HG03103 (cell line): ENCODE measurements around the gene JAG1.

ENCODE experiments used
- ATAC-seq: cut with Tn5 transposase; IDR thresholded peaks from one replicate; pipeline ENCODE4 v1.9.1; 2021; ENCODE audit warnings: low read depth; ENCODE audit not compliant: unreplicated experiment

JAG1 gene

GRCh38 chr20:10639737-10640556 lies 33.9 kb downstream of the JAG1 start:
- no peak for ATAC-seq

- no peak for ATAC-seq
These were observed 34.6 kb downstream of the JAG1 start for GRCh38 chr20:10639077-10639736.

- no peak for ATAC-seq
These were observed 36.2 kb downstream of the JAG1 start for GRCh38 chr20:10637563-10637962.

- ATAC-seq = no peak
These were observed 36.7 kb downstream of the JAG1 start for GRCh38 chr20:10637031-10637559.

- ATAC-seq = no peak
These were observed 37.4 kb downstream of the JAG1 start for GRCh38 chr20:10636326-10636818.

- ATAC-seq = no peak
These were observed 38.2 kb downstream of the JAG1 start for GRCh38 chr20:10635476-10636208.

- ATAC-seq = no peak
These were observed 39.0 kb downstream of the JAG1 start for GRCh38 chr20:10634683-10635411.

GRCh38 chr20:10634211-10634610 lies 39.6 kb downstream of the JAG1 start:
- ATAC-seq = no peak

GRCh38 chr20:10633718-10634117 lies 40.1 kb downstream of the JAG1 start:
- no peak for ATAC-seq

GRCh38 chr20:10632721-10633509 lies 40.9 kb downstream of the JAG1 start:
- no peak for ATAC-seq

- ATAC-seq = no peak
These were observed 42.7 kb downstream of the JAG1 start for GRCh38 chr20:10631126-10631525.

GRCh38 chr20:10629946-10630650 lies 43.7 kb downstream of the JAG1 start:
- no peak for ATAC-seq

- ATAC-seq = no peak
These were observed 46.9 kb downstream of the JAG1 start for GRCh38 chr20:10626896-10627295.

- ATAC-seq = no peak
These were observed 48.2 kb downstream of the JAG1 start for GRCh38 chr20:10625641-10626040.

- ATAC-seq = no peak
These were observed 51.0 kb downstream of the JAG1 start for GRCh38 chr20:10622657-10623418.

- no peak for ATAC-seq
These were observed 52.6 kb downstream of the JAG1 start for GRCh38 chr20:10621149-10621548.

GRCh38 chr20:10619427-10619826 lies 54.4 kb downstream of the JAG1 start:
- ATAC-seq = no peak

GRCh38 chr20:10618611-10619245 lies 55.1 kb downstream of the JAG1 start:
- ATAC-seq = no peak
